HEK293 (cell line): Measurements from ENCODE around the gene RCOR3.

ENCODE experiments used
- CTCF ChIA-PET: fragments of 350-600 bp; formaldehyde crosslinking; extraction: SDS; loops from one replicate; lab custom pipeline; 2021; ENCODE audit warnings: antibody characterized with exemption; lab: Yijun Ruan, JAX
- POLR2A ChIA-PET: fragments of 300-600 bp; formaldehyde crosslinking; extraction: SDS; loops from one replicate; lab custom pipeline; 2020; ENCODE audit warnings: antibody characterized with exemption, inconsistent platforms; lab: Yijun Ruan, JAX
- H3K27ac ChIP-seq: fragments of 200-500 bp; sonication (Bioruptor generic); 2 replicates; pipeline ENCODE4 v1.5.1; 2014; ENCODE audit warnings: low read depth, low read length, control low read depth, inconsistent platforms; ENCODE audit errors: extremely low read depth
- H3K36me3 ChIP-seq, 2 experiments: fragments of 200-500 bp in 1 of 2; sonication (Bioruptor generic) in 1 of 2; 1 replicate in 1 of 2; 2 replicates in 1 of 2; pipeline ENCODE4 v1.5.1; 2014 to 2017; ENCODE audit warnings: inconsistent platforms in 2 of 2, low read length in 2 of 2; ENCODE audit not compliant: control insufficient read depth in 2 of 2, insufficient read depth in 1 of 2
- H3K4me1 ChIP-seq: fragments of 200-500 bp; sonication (Bioruptor generic); 2 replicates; pipeline ENCODE4 v1.5.1; 2014; ENCODE audit warnings: mild to moderate bottlenecking, low read length, inconsistent platforms; ENCODE audit not compliant: control insufficient read depth, insufficient read depth
- H3K4me3 ChIP-seq: 2 replicates; pipeline ENCODE4 v1.5.1; 2011; ENCODE audit warnings: low read depth, mild to moderate bottlenecking, control low read depth, low read length, moderate library complexity
- H3K9me3 ChIP-seq: fragments of 200-500 bp; sonication (Bioruptor generic); 2 replicates; pipeline ENCODE4 v1.5.1; 2014; ENCODE audit warnings: low read depth, low read length, inconsistent platforms; ENCODE audit not compliant: control insufficient read depth, insufficient read depth
- HOXD13 ChIP-seq: sonication (generic); formaldehyde crosslinking; IDR thresholded peaks from 2 replicates; pipeline ENCODE4 v1.8.0; 2022; ENCODE audit warnings: missing genetic modification reagents, borderline replicate concordance
- OSR2 ChIP-seq: fragments of 450-650 bp; formaldehyde crosslinking; IDR thresholded peaks from 2 replicates; pipeline ENCODE4 v1.5.1; 2016; ENCODE audit warnings: missing biosample characterization, missing genetic modification characterization
- WT1 ChIP-seq: fragments of 450-650 bp; formaldehyde crosslinking; IDR thresholded peaks from 2 replicates; pipeline ENCODE4 v1.5.1; 2016; ENCODE audit warnings: missing biosample characterization, missing genetic modification characterization
- ZFHX2 ChIP-seq: fragments of 450-650 bp; formaldehyde crosslinking; conservative IDR thresholded peaks from 2 replicates; pipeline ENCODE4 v1.5.1; 2016; ENCODE audit warnings: missing biosample characterization, missing genetic modification characterization
- ZNF132 ChIP-seq: fragments of 450-650 bp; formaldehyde crosslinking; IDR thresholded peaks from 2 replicates; pipeline ENCODE4 v1.5.1; 2017; ENCODE audit warnings: missing biosample characterization, missing genetic modification characterization, borderline replicate concordance
- ZNF366 ChIP-seq: fragments of 450-650 bp; formaldehyde crosslinking; conservative IDR thresholded peaks from 2 replicates; pipeline ENCODE4 v1.5.1; 2016; ENCODE audit warnings: missing biosample characterization, missing genetic modification characterization
- ZNF423 ChIP-seq: fragments of 450-650 bp; formaldehyde crosslinking; IDR thresholded peaks from 2 replicates; pipeline ENCODE4 v1.5.1; 2016; ENCODE audit warnings: missing biosample characterization, missing genetic modification characterization
- TF ChIP-seq, protein P1 (sequence below): fragments of 450-650 bp; formaldehyde crosslinking; IDR thresholded peaks from 2 replicates; pipeline ENCODE4 v1.5.1; 2016; ENCODE audit warnings: missing biosample characterization, missing genetic modification characterization
- TF ChIP-seq, protein P2 (sequence below): IDR thresholded peaks from 2 replicates; pipeline ENCODE4 v1.6.1; 2011; ENCODE audit warnings: mild to moderate bottlenecking, low read depth, low read length, borderline replicate concordance
- TF ChIP-seq, protein P3 (sequence below): fragments of 450-650 bp; formaldehyde crosslinking; IDR thresholded peaks from 2 replicates; pipeline ENCODE4 v1.5.1; 2017; ENCODE audit warnings: missing biosample characterization, missing genetic modification characterization
- TF ChIP-seq, protein P4 (sequence below): fragments of 450-650 bp; IDR thresholded peaks from 2 replicates; pipeline ENCODE4 v1.5.1; 2018; ENCODE audit warnings: missing biosample characterization, missing genetic modification characterization
- TF ChIP-seq, protein P5 (sequence below): fragments of 450-650 bp; formaldehyde crosslinking; IDR thresholded peaks from 2 replicates; pipeline ENCODE4 v1.5.1; 2016; ENCODE audit warnings: missing biosample characterization, missing genetic modification characterization

The RCOR3 gene

DNA sequence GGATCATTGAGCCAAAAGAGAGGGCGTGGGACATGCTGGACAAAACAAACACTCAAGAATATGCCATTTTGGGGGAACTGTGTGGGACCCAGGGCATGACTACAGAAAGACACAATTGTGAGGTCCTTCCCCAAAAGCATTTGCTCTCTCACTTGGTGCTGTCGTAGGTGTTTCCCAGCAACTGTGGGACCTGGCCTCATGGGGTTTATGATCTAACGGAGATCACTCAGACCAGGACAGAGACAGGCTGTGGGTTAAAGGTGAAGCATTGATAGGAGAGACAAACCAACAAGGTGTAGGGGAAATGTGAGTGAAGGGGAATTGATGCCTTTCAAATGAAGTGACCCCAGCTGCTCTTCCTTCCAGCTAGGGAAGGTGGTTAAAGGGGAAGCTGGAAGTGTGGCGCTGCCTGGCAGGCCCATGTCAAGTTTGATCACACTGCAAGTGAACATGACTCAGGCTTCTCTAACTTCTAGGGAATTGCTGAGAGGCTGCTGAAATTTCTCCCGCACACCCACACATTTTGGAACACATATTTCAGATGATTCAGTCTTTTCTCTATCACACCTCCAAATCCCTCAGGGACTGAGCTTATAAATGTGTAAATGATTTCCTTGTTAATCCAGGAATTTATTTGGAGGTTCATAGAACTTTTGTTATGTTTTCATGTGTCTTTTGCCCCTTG lies 97.7 kb downstream of the RCOR3 start:
- Histone ChIP-seq H3K27ac (no peak overlapping the region), H3K4me1 (no peaks in the 10 kb centered on the region), H3K9me3 (no peaks in the 10 kb centered on the region), H3K36me3 (peaks cover 4 to 42% of the 10 kb centered on the region in 2 experiments; a peak in 2 of 3 replicates), H3K4me3 (no peak overlapping the region)
- POLR2A ChIA-PET: no interaction called here
- CTCF ChIA-PET: interaction anchor here (1.0 to 1.2 kb wide), 3 partner anchors 10 to 121 kb away, joined by 3 to 4 read pairs (median 3); no protein-coding TSS in a partner anchor
- TF ChIP-seq HOXD13 (CRISPR knock-in tag) (no peak), ZFHX2 (tag by site-specific recombination) (peak; percentile 30)

DNA sequence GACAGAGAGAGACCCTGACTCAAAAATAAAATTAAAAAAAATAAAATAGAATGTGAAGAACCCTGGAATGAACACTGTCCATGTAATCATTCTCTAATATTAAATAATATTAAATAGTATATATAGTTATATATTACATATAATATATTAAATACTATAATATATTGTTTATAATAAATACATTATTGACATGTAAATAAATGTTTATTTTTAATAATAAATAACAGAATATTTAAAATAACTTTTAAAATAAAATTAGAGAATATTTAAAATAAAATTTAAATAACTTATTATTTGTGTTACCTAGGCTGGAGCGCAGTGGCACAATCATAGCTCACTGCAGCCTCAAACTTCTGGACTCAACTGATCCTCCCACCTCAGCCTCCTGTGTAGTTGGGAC lies 99.5 kb downstream of the RCOR3 start:
- H3K36me3 ChIP-seq: peaks cover 4 to 36% of the 10 kb centered on the region in 2 experiments; a peak in 2 of 3 replicates
- H3K9me3 ChIP-seq: no peaks in the 10 kb centered on the region
- TF ChIP-seq, protein P1, sequence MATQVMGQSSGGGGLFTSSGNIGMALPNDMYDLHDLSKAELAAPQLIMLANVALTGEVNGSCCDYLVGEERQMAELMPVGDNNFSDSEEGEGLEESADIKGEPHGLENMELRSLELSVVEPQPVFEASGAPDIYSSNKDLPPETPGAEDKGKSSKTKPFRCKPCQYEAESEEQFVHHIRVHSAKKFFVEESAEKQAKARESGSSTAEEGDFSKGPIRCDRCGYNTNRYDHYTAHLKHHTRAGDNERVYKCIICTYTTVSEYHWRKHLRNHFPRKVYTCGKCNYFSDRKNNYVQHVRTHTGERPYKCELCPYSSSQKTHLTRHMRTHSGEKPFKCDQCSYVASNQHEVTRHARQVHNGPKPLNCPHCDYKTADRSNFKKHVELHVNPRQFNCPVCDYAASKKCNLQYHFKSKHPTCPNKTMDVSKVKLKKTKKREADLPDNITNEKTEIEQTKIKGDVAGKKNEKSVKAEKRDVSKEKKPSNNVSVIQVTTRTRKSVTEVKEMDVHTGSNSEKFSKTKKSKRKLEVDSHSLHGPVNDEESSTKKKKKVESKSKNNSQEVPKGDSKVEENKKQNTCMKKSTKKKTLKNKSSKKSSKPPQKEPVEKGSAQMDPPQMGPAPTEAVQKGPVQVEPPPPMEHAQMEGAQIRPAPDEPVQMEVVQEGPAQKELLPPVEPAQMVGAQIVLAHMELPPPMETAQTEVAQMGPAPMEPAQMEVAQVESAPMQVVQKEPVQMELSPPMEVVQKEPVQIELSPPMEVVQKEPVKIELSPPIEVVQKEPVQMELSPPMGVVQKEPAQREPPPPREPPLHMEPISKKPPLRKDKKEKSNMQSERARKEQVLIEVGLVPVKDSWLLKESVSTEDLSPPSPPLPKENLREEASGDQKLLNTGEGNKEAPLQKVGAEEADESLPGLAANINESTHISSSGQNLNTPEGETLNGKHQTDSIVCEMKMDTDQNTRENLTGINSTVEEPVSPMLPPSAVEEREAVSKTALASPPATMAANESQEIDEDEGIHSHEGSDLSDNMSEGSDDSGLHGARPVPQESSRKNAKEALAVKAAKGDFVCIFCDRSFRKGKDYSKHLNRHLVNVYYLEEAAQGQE (tag by site-specific recombination): no peak
- no peak for TF ChIP-seq ZNF423 (tag by site-specific recombination)
- TF ChIP-seq WT1 (tag by site-specific recombination): no peak
- TF ChIP-seq ZNF366 (tag by site-specific recombination): no peak
- TF ChIP-seq, protein P2, sequence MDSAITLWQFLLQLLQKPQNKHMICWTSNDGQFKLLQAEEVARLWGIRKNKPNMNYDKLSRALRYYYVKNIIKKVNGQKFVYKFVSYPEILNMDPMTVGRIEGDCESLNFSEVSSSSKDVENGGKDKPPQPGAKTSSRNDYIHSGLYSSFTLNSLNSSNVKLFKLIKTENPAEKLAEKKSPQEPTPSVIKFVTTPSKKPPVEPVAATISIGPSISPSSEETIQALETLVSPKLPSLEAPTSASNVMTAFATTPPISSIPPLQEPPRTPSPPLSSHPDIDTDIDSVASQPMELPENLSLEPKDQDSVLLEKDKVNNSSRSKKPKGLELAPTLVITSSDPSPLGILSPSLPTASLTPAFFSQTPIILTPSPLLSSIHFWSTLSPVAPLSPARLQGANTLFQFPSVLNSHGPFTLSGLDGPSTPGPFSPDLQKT: no peak
- TF ChIP-seq ZNF132 (tag by site-specific recombination): no peak
- no peak for TF ChIP-seq OSR2 (tag by site-specific recombination)
- TF ChIP-seq, protein P3, sequence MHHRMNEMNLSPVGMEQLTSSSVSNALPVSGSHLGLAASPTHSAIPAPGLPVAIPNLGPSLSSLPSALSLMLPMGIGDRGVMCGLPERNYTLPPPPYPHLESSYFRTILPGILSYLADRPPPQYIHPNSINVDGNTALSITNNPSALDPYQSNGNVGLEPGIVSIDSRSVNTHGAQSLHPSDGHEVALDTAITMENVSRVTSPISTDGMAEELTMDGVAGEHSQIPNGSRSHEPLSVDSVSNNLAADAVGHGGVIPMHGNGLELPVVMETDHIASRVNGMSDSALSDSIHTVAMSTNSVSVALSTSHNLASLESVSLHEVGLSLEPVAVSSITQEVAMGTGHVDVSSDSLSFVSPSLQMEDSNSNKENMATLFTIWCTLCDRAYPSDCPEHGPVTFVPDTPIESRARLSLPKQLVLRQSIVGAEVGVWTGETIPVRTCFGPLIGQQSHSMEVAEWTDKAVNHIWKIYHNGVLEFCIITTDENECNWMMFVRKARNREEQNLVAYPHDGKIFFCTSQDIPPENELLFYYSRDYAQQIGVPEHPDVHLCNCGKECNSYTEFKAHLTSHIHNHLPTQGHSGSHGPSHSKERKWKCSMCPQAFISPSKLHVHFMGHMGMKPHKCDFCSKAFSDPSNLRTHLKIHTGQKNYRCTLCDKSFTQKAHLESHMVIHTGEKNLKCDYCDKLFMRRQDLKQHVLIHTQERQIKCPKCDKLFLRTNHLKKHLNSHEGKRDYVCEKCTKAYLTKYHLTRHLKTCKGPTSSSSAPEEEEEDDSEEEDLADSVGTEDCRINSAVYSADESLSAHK (tag by site-specific recombination): no peak
- TF ChIP-seq, protein P4, sequence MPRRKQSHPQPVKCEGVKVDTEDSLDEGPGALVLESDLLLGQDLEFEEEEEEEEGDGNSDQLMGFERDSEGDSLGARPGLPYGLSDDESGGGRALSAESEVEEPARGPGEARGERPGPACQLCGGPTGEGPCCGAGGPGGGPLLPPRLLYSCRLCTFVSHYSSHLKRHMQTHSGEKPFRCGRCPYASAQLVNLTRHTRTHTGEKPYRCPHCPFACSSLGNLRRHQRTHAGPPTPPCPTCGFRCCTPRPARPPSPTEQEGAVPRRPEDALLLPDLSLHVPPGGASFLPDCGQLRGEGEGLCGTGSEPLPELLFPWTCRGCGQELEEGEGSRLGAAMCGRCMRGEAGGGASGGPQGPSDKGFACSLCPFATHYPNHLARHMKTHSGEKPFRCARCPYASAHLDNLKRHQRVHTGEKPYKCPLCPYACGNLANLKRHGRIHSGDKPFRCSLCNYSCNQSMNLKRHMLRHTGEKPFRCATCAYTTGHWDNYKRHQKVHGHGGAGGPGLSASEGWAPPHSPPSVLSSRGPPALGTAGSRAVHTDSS (tag by site-specific recombination): no peak
- TF ChIP-seq, protein P5, sequence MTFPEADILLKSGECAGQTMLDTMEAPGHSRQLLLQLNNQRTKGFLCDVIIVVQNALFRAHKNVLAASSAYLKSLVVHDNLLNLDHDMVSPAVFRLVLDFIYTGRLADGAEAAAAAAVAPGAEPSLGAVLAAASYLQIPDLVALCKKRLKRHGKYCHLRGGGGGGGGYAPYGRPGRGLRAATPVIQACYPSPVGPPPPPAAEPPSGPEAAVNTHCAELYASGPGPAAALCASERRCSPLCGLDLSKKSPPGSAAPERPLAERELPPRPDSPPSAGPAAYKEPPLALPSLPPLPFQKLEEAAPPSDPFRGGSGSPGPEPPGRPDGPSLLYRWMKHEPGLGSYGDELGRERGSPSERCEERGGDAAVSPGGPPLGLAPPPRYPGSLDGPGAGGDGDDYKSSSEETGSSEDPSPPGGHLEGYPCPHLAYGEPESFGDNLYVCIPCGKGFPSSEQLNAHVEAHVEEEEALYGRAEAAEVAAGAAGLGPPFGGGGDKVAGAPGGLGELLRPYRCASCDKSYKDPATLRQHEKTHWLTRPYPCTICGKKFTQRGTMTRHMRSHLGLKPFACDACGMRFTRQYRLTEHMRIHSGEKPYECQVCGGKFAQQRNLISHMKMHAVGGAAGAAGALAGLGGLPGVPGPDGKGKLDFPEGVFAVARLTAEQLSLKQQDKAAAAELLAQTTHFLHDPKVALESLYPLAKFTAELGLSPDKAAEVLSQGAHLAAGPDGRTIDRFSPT (tag by site-specific recombination): no peak
- ChIA-PET CTCF (interaction anchor here (1.2 kb wide), 1 partner anchor 35 kb away, joined by 5 read pairs; no protein-coding TSS in a partner anchor), POLR2A (no interaction called here)
- no peak overlapping the region for H3K27ac ChIP-seq
- H3K4me1 ChIP-seq: no peaks in the 10 kb centered on the region
- no peak overlapping the region for H3K4me3 ChIP-seq
